Neural cell (in vitro differentiated cells): Measurements from ENCODE around the gene RAB44. TPM values are rescaled to one million over a fixed set of nuclear protein-coding genes. Genes with fewer than 3 reads are reported as not detected.
"Not testable (repeated sequence)": the region's sequence is repeated elsewhere in the genome, so short reads cannot be mapped to it uniquely, and the experiment has no call there.

Experiments used
- H2AFZ ChIP-seq: fragments of 200-600, 300-800 bp; sonication (generic), shearing (Covaris generic); 2 replicates; pipeline ENCODE4 v1.6.0; 2014; ENCODE audit warnings: low read depth, mild to moderate bottlenecking, antibody characterized with exemption, low read length, moderate library complexity
- H3F3A ChIP-seq: fragments of 200-600 bp; shearing (Covaris generic); 2 replicates; pipeline ENCODE4 v1.6.1; 2016; ENCODE audit warnings: mild to moderate bottlenecking, moderate library complexity, mixed read lengths, antibody characterized with exemption, low read length; ENCODE audit not compliant: insufficient read depth, poor library complexity, severe bottlenecking
- H3K27ac ChIP-seq: fragments of 200-600, 300-800 bp; sonication (generic), shearing (Covaris generic); 2 replicates; pipeline ENCODE4 v1.5.1; 2014; ENCODE audit warnings: mild to moderate bottlenecking, low read length, moderate library complexity
- H3K27me3 ChIP-seq: fragments of 300-800, 200-600 bp; sonication (generic), shearing (Covaris generic); 2 replicates; pipeline ENCODE4 v1.6.0; 2014; ENCODE audit warnings: mild to moderate bottlenecking, low read depth, low read length, moderate library complexity; ENCODE audit not compliant: insufficient read depth
- H3K36me3 ChIP-seq: fragments of 300-800, 200-600 bp; sonication (generic), shearing (Covaris generic); 2 replicates; pipeline ENCODE4 v1.5.1; 2014; ENCODE audit warnings: mild to moderate bottlenecking, antibody characterized with exemption, low read length, moderate library complexity; ENCODE audit not compliant: insufficient read depth
- H3K4me2 ChIP-seq: fragments of 300-800, 200-600 bp; sonication (generic), shearing (Covaris generic); 2 replicates; pipeline ENCODE4 v1.6.0; 2014; ENCODE audit warnings: mild to moderate bottlenecking, low read length
- H3K4me3 ChIP-seq: fragments of 300-800, 200-600 bp; sonication (generic), shearing (Covaris generic); 2 replicates; pipeline ENCODE4 v1.5.1; 2014; ENCODE audit warnings: mild to moderate bottlenecking, low read length, moderate library complexity
- H3K79me2 ChIP-seq: fragments of 200-600 bp; shearing (Covaris generic); replicated peaks from 2 replicates; pipeline ENCODE4 v1.6.0; 2014; ENCODE audit warnings: mild to moderate bottlenecking, low read length, moderate library complexity; ENCODE audit not compliant: insufficient read depth
- H3K9ac ChIP-seq: fragments of 300-800, 200-600 bp; sonication (generic), shearing (Covaris generic); 2 replicates; pipeline ENCODE4 v1.6.1; 2016; ENCODE audit warnings: mild to moderate bottlenecking, low read length, mixed read lengths
- H3K9me2 ChIP-seq: fragments of 200-600 bp; shearing (Covaris generic); 2 replicates; pipeline ENCODE4 v1.6.1; 2016; ENCODE audit warnings: mild to moderate bottlenecking, low read length, mixed read lengths; ENCODE audit not compliant: insufficient read depth
- H3K9me3 ChIP-seq: fragments of 200-600, 300-800 bp; sonication (generic), shearing (Covaris generic); 2 replicates; pipeline ENCODE4 v1.6.1; 2016; ENCODE audit warnings: mild to moderate bottlenecking, mixed run types, low read length, moderate library complexity, mixed read lengths
- H4K20me1 ChIP-seq: fragments of 200-600 bp; shearing (Covaris generic); 2 replicates; pipeline ENCODE4 v1.6.1; 2016; ENCODE audit warnings: mild to moderate bottlenecking, mixed run types; ENCODE audit not compliant: insufficient read depth
- EP300 ChIP-seq: fragments of 450-650 bp; conservative IDR thresholded peaks from 2 replicates; pipeline ENCODE4 v1.6.1; 2014; ENCODE audit warnings: antibody characterized with exemption, mild to moderate bottlenecking, moderate library complexity; ENCODE audit not compliant: poor library complexity, severe bottlenecking
- EZH2 ChIP-seq: fragments of 200-600, 300-800 bp; shearing (Covaris generic), sonication (generic); IDR thresholded peaks from 2 replicates; pipeline ENCODE4 v1.6.1; 2014; ENCODE audit warnings: antibody characterized with exemption, low read length, borderline replicate concordance, mild to moderate bottlenecking; ENCODE audit not compliant: insufficient read depth, poor library complexity, severe bottlenecking
- MXI1 ChIP-seq: fragments of 450-650 bp; conservative IDR thresholded peaks from 2 replicates; pipeline ENCODE4 v1.6.1; 2014; ENCODE audit warnings: antibody characterized with exemption, mild to moderate bottlenecking; ENCODE audit not compliant: poor library complexity, severe bottlenecking
- POLR2AphosphoS5 ChIP-seq: IDR thresholded peaks from 2 replicates; pipeline ENCODE4 v1.6.1; 2012
- RAD21 ChIP-seq: fragments of 450-650 bp; conservative IDR thresholded peaks from 2 replicates; pipeline ENCODE4 v1.6.1; 2014; ENCODE audit warnings: antibody characterized with exemption, mild to moderate bottlenecking, moderate library complexity
- REST ChIP-seq: IDR thresholded peaks from 2 replicates; pipeline ENCODE4 v1.6.1; 2012; ENCODE audit warnings: borderline replicate concordance
- SMC3 ChIP-seq: fragments of 450-650 bp; conservative IDR thresholded peaks from 2 replicates; pipeline ENCODE4 v1.6.1; 2014; ENCODE audit warnings: antibody characterized with exemption, mild to moderate bottlenecking, moderate library complexity; ENCODE audit not compliant: poor library complexity
- TAF1 ChIP-seq: IDR thresholded peaks from 2 replicates; pipeline ENCODE4 v1.6.1; 2012; ENCODE audit warnings: low read depth
- polyA plus RNA-seq: library from polyadenylated mRNA; depleted of rRNA; stranded (reverse); fragments of >200 nt; gene quantifications from 2 replicates; pipeline ENCODE4 v1.2.3, GENCODE V29; 2014
- TF ChIP-seq, protein P1 (sequence below): fragments of 450-650 bp; IDR thresholded peaks from 2 replicates; pipeline ENCODE4 v1.5.1; 2014; ENCODE audit warnings: antibody characterized with exemption, mild to moderate bottlenecking, moderate library complexity; ENCODE audit not compliant: poor library complexity, severe bottlenecking

RAB44 gene
- polyA plus RNA-seq, 1 donor from 2014 or later: not detected

- Histone ChIP-seq H3K4me3 (no peak overlapping the region), H3K27ac (no peak overlapping the region), H3K4me2 (no peak overlapping the region), H3K79me2 (no peaks in the 10 kb centered on the region), H4K20me1 (no peaks in the 10 kb centered on the region), H3K9me2 (no peaks in the 10 kb centered on the region), H3K36me3 (no peaks in the 10 kb centered on the region), H3K27me3 (no peaks in the 10 kb centered on the region), H3K9me3 (peaks cover 2% of the 10 kb centered on the region), H2AFZ (no peak overlapping the region), H3K9ac (no peak overlapping the region), H3F3A (no peaks in the 10 kb centered on the region)
- TF ChIP-seq MXI1: no peak
- no peak for TF ChIP-seq EP300
Measured at GRCh38 chr6:36703081-36703606, 5.5 kb downstream of the RAB44 start.

DNA sequence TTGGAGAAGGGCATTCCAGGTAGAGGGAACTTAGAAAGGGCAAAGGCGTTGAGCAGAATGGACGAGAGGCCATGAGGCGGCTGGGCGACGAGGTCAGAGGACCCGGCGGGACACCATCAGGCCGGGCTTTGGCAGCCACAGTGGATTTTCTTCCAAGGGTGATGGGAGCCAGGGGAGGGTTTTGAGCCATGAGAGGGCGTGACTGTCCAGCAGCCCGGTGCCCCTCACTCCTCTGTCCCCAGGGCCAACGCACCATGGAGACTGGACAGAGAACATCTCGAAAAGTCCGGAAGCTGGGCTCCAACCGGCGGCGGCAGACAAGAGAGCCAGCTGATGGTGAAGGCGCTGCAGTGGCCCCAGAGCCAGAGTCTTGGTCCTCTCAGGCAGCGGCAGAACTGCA lies 6.4 kb downstream of the RAB44 start:
- no peaks in the 10 kb centered on the region for H3K9me2 ChIP-seq
- no peak overlapping the region for H3K4me3 ChIP-seq
- H3K4me2 ChIP-seq: no peak overlapping the region
- no peak overlapping the region for H3K9ac ChIP-seq
- no peaks in the 10 kb centered on the region for H4K20me1 ChIP-seq
- H3F3A ChIP-seq: no peaks in the 10 kb centered on the region
- no peak overlapping the region for H2AFZ ChIP-seq
- peaks cover 2% of the 10 kb centered on the region for H3K9me3 ChIP-seq
- TF ChIP-seq, protein P1, sequence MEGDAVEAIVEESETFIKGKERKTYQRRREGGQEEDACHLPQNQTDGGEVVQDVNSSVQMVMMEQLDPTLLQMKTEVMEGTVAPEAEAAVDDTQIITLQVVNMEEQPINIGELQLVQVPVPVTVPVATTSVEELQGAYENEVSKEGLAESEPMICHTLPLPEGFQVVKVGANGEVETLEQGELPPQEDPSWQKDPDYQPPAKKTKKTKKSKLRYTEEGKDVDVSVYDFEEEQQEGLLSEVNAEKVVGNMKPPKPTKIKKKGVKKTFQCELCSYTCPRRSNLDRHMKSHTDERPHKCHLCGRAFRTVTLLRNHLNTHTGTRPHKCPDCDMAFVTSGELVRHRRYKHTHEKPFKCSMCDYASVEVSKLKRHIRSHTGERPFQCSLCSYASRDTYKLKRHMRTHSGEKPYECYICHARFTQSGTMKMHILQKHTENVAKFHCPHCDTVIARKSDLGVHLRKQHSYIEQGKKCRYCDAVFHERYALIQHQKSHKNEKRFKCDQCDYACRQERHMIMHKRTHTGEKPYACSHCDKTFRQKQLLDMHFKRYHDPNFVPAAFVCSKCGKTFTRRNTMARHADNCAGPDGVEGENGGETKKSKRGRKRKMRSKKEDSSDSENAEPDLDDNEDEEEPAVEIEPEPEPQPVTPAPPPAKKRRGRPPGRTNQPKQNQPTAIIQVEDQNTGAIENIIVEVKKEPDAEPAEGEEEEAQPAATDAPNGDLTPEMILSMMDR: no peak
- H3K36me3 ChIP-seq: no peaks in the 10 kb centered on the region
- H3K27me3 ChIP-seq: no peaks in the 10 kb centered on the region
- H3K27ac ChIP-seq: no peak overlapping the region
- H3K79me2 ChIP-seq: no peaks in the 10 kb centered on the region

GRCh38 chr6:36704961-36705577 lies 7.4 kb downstream of the RAB44 start:
- not testable (repeated sequence) for H3K9ac ChIP-seq, H3K9me2 ChIP-seq, H3K79me2 ChIP-seq, H3K9me3 ChIP-seq, H3K4me2 ChIP-seq, H3K27me3 ChIP-seq, H2AFZ ChIP-seq, H3K36me3 ChIP-seq, H3K27ac ChIP-seq, H4K20me1 ChIP-seq, H3K4me3 ChIP-seq, H3F3A ChIP-seq

DNA sequence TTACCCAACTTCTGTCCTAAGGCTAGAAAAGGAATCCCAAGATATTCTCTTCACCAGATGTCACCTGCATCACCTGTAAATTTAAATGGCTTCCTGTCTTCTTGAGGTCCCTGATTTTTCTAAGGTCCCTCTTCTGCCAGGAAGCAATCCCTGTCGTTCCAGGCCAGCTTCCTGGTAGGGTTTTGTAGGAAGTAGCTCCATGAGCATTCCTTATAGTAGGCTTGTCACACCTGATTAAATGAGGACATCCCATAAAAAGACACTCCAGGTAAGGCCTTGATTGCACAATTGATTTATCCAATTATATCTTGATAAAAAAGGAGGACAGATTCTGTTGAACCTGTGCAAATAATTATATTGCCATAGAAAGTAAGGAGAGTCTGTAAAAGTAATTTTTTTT lies 8.7 kb downstream of the RAB44 start:
- Histone ChIP-seq H3K4me2 (no peak overlapping the region), H3K9ac (no peak overlapping the region), H3K36me3 (no peaks in the 10 kb centered on the region), H3F3A (no peaks in the 10 kb centered on the region), H3K4me3 (no peak overlapping the region), H4K20me1 (no peaks in the 10 kb centered on the region), H2AFZ (no peak overlapping the region), H3K79me2 (no peaks in the 10 kb centered on the region), H3K27me3 (no peaks in the 10 kb centered on the region), H3K9me2 (no peaks in the 10 kb centered on the region), H3K9me3 (peaks cover 2% of the 10 kb centered on the region), H3K27ac (no peak overlapping the region)
- TF ChIP-seq RAD21 (no peak), EZH2 (no peak), REST (no peak), POLR2AphosphoS5 (no peak), EP300 (no peak), SMC3 (no peak), TAF1 (no peak), MXI1 (no peak)
- TF ChIP-seq, protein P1: no peak
